Stimulated activated CD8-positive, alpha-beta memory T cell treated with anti-CD3 and anti-CD28 coated beads, Interleukin-4, amount 100 ng/mL, for 1 hour (primary cell): Measurements from ENCODE around the gene SVIL.
A peak's percentile ranks its signal among the peaks of the same experiment; 100 is the strongest.

Experiments
- DNase-seq, 2 donors: peaks; one replicate each; pipeline ENCODE4 v3.0.0-alpha.2; 2020; ENCODE audit warnings: low read depth in 2 of 2, low spot score in 1 of 2

SVIL gene

GRCh38 chr10:29634764-29635625 lies at the start of gene SVIL:
Gene SVIL (minus strand): TSS chr10:29634971. CDS start chr10:29555058, 79,913 bp downstream.
- no peak for DNase-seq

GRCh38 chr10:29681676-29682448 lies 47.1 kb upstream of the SVIL start:
- DNase-seq: peak; percentile 14 to 34

GRCh38 chr10:29680091-29680490 lies 45.3 kb upstream of the SVIL start:
- no peak for DNase-seq

GRCh38 chr10:29676732-29677131 lies 42.0 kb upstream of the SVIL start:
- DNase-seq: no peak

GRCh38 chr10:29675984-29676383 lies 41.2 kb upstream of the SVIL start:
- DNase-seq: no peak

GRCh38 chr10:29671968-29672367 lies 37.2 kb upstream of the SVIL start:
- DNase-seq: no peak

GRCh38 chr10:29671228-29671780 lies 36.5 kb upstream of the SVIL start:
- DNase-seq: no peak

- DNase-seq: no peak
Measured at GRCh38 chr10:29670761-29671160, 36.0 kb upstream of the SVIL start.

GRCh38 chr10:29669149-29669548 lies 34.4 kb upstream of the SVIL start:
- no peak for DNase-seq

GRCh38 chr10:29668628-29669027 lies 33.9 kb upstream of the SVIL start:
- no peak for DNase-seq

- no peak for DNase-seq
Measured at GRCh38 chr10:29667191-29667590, 32.4 kb upstream of the SVIL start.

- no peak for DNase-seq
Measured at GRCh38 chr10:29666201-29666600, 31.4 kb upstream of the SVIL start.

GRCh38 chr10:29663718-29664117 lies 28.9 kb upstream of the SVIL start:
- DNase-seq: no peak

- DNase-seq: peak; percentile 28 to 42
Measured at GRCh38 chr10:29658984-29659965, 24.5 kb upstream of the SVIL start.

GRCh38 chr10:29657719-29658274 lies 23.0 kb upstream of the SVIL start:
- DNase-seq: no peak

GRCh38 chr10:29656451-29656992 lies 21.8 kb upstream of the SVIL start:
- DNase-seq: no peak

- no peak for DNase-seq
Measured at GRCh38 chr10:29652192-29652591, 17.4 kb upstream of the SVIL start.

- no peak for DNase-seq
Measured at GRCh38 chr10:29651767-29652166, 17.0 kb upstream of the SVIL start.

GRCh38 chr10:29650552-29650944 lies 15.8 kb upstream of the SVIL start:
- no peak for DNase-seq
